Activated naive CD4-positive, alpha-beta T cell treated with anti-CD3 and anti-CD28 coated beads, Interleukin-2, amount 50 U/mL, for 72 hours (primary cell): Measurements from ENCODE around the gene ABCF3. TPM values are rescaled to one million over a fixed set of nuclear protein-coding genes. Genes with fewer than 3 reads are reported as not detected.

Experiments
- total RNA-seq, 2 donors: library from RNA; stranded (reverse); gene quantifications; one replicate each; pipeline ENCODE4 v1.2.3, GENCODE V29; 2022

Gene ABCF3
- total RNA-seq, 2 donors from 2014 or later = 76.6 to 81.3 TPM

Other genes with a start within 250 kb of the ABCF3 start
- gene ABCC5, start 168.3 kb upstream of the ABCF3 start, total RNA-seq = 10 to 100 TPM in 1 of 2 donors, 1 to 10 TPM in 1; 9.1 to 22.4 TPM
- gene HTR3D, start 154.5 kb upstream of the ABCF3 start, total RNA-seq = not detected
- gene HTR3C, start 133.2 kb upstream of the ABCF3 start, total RNA-seq = not detected
- not detected for gene HTR3E, start 89.1 kb upstream of the ABCF3 start, total RNA-seq
- gene EIF2B5, start 50.8 kb upstream of the ABCF3 start, total RNA-seq = 10 to 100 TPM; 48.6 to 56.1 TPM
- 10 to 100 TPM; 30.1 to 41.7 TPM for gene DVL3, start 30.8 kb upstream of the ABCF3 start, total RNA-seq
- 100 to 1,000 TPM; 207 to 288 TPM for gene AP2M1, start 11.3 kb upstream of the ABCF3 start, total RNA-seq
- gene VWA5B2, start 43.4 kb downstream of the ABCF3 start, total RNA-seq = not detected
- 10 to 100 TPM; 35.5 to 35.8 TPM for gene ALG3, start 62.8 kb downstream of the ABCF3 start, total RNA-seq
- 1 to 10 TPM; 8.3 to 9.9 TPM for gene EEF1AKMT4, start 63.5 kb downstream of the ABCF3 start, total RNA-seq
- under 1 TPM; 0.18 to 0.34 TPM for gene CAMK2N2, start 75.4 kb downstream of the ABCF3 start, total RNA-seq
- under 1 TPM in 1 of 2 donors, not detected in 1; 0.18 TPM for gene ECE2, start 89.8 kb downstream of the ABCF3 start, total RNA-seq
- gene PSMD2, start 113.0 kb downstream of the ABCF3 start, total RNA-seq = 100 to 1,000 TPM; 241 to 252 TPM
- gene EIF4G1, start 128.4 kb downstream of the ABCF3 start, total RNA-seq = 100 to 1,000 TPM; 256 to 376 TPM
- 1 to 10 TPM; 4.1 to 6.8 TPM for gene FAM131A, start 151.4 kb downstream of the ABCF3 start, total RNA-seq
- 10 to 100 TPM in 1 of 2 donors, 1 to 10 TPM in 1; 6.5 to 13.9 TPM for gene CLCN2, start 175.4 kb downstream of the ABCF3 start, total RNA-seq
- gene POLR2H, start 175.5 kb downstream of the ABCF3 start, total RNA-seq = 100 to 1,000 TPM; 112 to 177 TPM
- gene THPO, start 192.0 kb downstream of the ABCF3 start, total RNA-seq = not detected
- under 1 TPM in 1 of 2 donors, not detected in 1; 0.49 TPM for gene CHRD, start 193.9 kb downstream of the ABCF3 start, total RNA-seq